Type B pancreatic cell (in vitro differentiated cells): ENCODE measurements around the gene EXTL1. TPM values are rescaled to one million over a fixed set of nuclear protein-coding genes. Genes with fewer than 3 reads are reported as not detected.

Source experiments
- DNase-seq: peaks from one replicate; pipeline ENCODE4 v3.0.0; 2021; ENCODE audit warnings: mixed read lengths; ENCODE audit not compliant: unreplicated experiment; ENCODE audit errors: extremely low spot score
- H3K27ac Mint-ChIP-seq: 2 replicates; pipeline ENCODE4 v1.8.0; 2021; ENCODE audit warnings: mild to moderate bottlenecking, mixed read lengths
- H3K27me3 Mint-ChIP-seq: 2 replicates; pipeline ENCODE4 v1.8.0; 2021; ENCODE audit warnings: mixed read lengths
- H3K36me3 Mint-ChIP-seq: 2 replicates; pipeline ENCODE4 v1.8.0; 2021; ENCODE audit warnings: mixed read lengths
- H3K4me1 Mint-ChIP-seq: one replicate; pipeline ENCODE4 v1.8.0; 2021; ENCODE audit warnings: mixed read lengths; ENCODE audit not compliant: unreplicated experiment
- H3K4me3 Mint-ChIP-seq: 2 replicates; pipeline ENCODE4 v1.8.0; 2021; ENCODE audit warnings: mild to moderate bottlenecking, mixed read lengths
- H3K9me3 Mint-ChIP-seq: 2 replicates; pipeline ENCODE4 v1.8.0; 2021; ENCODE audit warnings: mixed read lengths
- total RNA-seq: library from RNA; stranded (reverse); gene quantifications from 2 replicates; pipeline ENCODE4 v1.2.1, GENCODE V29; 2021; ENCODE audit warnings: low replicate concordance
- TF ChIP-seq, protein P1 (sequence below): fragments of 200-600 bp; sonication (generic); conservative IDR thresholded peaks from 2 replicates; pipeline ENCODE4 v1.5.0; 2021; ENCODE audit warnings: antibody characterized with exemption, mild to moderate bottlenecking

EXTL1 gene
- total RNA-seq, 1 donor from 2014 or later = 4.2 TPM

DNA sequence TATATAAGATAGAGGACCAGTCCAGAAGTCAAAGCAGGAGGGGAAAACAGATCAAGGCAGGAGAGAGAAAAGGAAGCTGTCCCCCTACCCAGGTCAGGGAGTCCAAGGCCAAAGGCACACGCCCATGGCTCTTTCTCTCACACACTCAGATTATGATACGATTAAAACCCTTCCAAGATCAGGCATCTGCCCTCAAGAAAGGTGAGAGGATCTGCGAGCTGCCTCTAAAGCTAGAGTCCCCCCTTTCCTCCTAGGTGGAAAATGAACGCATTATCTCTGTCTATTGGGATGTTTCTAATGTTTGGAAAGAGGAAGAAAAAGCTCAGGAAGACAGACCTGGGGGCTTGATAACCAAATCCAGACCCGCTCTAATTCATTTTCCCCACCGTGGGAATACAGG lies 31.3 kb upstream of the EXTL1 start:
- no peak for DNase-seq
- peaks cover 19% of the 10 kb centered on the region for H3K4me1 Mint-ChIP-seq
- TF ChIP-seq, protein P1, sequence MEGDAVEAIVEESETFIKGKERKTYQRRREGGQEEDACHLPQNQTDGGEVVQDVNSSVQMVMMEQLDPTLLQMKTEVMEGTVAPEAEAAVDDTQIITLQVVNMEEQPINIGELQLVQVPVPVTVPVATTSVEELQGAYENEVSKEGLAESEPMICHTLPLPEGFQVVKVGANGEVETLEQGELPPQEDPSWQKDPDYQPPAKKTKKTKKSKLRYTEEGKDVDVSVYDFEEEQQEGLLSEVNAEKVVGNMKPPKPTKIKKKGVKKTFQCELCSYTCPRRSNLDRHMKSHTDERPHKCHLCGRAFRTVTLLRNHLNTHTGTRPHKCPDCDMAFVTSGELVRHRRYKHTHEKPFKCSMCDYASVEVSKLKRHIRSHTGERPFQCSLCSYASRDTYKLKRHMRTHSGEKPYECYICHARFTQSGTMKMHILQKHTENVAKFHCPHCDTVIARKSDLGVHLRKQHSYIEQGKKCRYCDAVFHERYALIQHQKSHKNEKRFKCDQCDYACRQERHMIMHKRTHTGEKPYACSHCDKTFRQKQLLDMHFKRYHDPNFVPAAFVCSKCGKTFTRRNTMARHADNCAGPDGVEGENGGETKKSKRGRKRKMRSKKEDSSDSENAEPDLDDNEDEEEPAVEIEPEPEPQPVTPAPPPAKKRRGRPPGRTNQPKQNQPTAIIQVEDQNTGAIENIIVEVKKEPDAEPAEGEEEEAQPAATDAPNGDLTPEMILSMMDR = no peak
- no peak overlapping the region for H3K4me3 Mint-ChIP-seq
- no peaks in the 10 kb centered on the region for H3K27me3 Mint-ChIP-seq
- H3K9me3 Mint-ChIP-seq = no peaks in the 10 kb centered on the region
- no peak overlapping the region for H3K27ac Mint-ChIP-seq
- H3K36me3 Mint-ChIP-seq = peaks cover 11% of the 10 kb centered on the region

DNA sequence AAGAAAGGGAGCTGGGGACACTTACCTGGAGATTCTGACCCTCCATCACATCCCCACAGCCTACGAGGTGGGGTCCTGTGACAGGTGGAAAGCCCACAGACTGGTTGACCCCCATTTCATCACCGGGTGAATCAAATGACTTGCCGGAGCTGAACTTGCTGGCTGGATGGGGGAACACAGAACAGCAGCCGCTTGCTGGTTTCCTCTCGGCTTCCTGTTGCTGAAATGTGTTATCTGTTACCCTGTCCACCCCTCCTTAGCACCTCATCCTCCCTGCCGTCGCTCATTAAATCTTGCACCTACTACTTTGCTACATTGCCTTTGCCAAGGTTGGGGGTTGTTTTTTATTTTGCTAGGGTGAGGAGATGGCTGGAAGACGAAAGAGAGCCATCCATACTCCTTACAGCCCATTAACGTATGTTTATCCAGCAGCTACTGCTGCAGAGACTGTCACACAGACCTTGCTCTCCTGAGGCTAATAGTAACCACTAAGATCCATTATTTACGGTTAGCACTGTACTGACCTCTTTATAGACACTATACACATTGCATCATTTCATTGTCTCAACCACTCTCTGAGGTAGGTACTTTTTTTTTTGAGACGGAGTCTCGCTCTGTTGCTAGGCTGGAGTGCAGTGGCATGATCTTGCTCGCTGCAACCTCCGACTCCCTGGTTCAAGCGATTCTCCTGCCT lies 30.7 kb upstream of the EXTL1 start:
- Mint-ChIP-seq H3K4me3 (no peak overlapping the region), H3K27ac (no peak overlapping the region), H3K36me3 (peaks cover 8% of the 10 kb centered on the region), H3K27me3 (no peaks in the 10 kb centered on the region), H3K9me3 (no peaks in the 10 kb centered on the region), H3K4me1 (peaks cover 19% of the 10 kb centered on the region)
- DNase-seq = no peak
- TF ChIP-seq, protein P1 = no peak

DNA sequence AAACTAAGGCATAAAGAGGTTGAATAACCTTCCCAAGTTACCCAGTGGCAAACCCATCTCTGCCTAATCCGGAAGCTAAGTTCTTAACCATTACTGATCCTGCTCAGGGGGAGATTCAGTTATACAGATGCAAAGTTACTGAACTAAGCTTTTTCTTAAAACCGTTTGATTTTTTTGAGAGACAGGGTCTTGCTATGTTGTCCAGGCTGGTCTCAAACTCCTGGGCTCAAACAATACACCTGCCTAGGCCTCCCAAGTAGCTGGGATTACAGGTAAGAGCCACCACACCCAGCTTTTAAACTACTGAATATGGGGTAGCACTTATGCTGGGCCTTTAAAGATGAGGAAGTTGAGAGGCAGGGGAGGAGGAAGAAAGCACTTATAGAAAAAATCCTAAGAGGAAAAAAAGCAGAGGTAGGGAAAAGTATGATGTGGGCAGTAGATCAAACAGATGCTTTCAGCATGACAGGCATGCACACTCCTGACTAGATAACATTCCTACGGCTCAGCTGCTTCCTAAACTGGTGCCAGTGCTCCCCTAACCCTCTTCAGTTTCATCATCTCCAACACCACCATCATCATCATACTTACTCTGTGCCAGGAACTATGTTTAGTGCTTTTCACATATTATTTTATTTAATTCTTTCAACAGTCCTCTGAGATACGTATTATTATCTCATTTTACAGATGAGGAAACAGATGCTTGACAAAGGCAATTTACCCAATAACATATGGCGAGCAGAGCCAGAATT lies 29.5 kb upstream of the EXTL1 start:
- Mint-ChIP-seq H3K36me3 (peaks cover 3% of the 10 kb centered on the region), H3K27ac (no peak overlapping the region), H3K4me1 (peaks cover 24% of the 10 kb centered on the region), H3K9me3 (no peaks in the 10 kb centered on the region), H3K27me3 (no peaks in the 10 kb centered on the region), H3K4me3 (no peak overlapping the region)
- TF ChIP-seq, protein P1 = no peak
- no peak for DNase-seq

DNA sequence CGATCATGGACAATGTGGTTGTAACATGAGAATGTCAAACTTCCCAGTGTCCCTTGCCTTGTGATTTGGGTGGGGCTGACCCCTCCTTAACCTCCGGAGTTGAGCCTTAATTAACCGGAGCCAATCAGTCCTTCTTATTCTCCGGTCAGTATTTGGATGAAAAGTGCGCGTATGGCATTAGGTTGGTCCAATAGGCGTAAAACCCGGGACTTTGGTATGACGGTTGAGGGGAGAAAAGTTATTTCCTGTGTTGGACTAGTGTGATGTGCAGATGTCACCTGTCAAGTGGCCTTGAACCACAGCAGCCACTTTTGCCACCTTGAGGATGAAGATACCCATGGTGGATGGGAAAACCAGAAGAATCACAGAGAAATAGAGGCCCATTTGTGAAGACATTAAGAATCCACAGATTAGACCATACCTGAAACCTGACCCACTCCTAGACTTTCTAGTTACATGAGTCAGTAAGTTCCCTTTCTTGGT lies 28.8 kb upstream of the EXTL1 start:
- DNase-seq = no peak
- Mint-ChIP-seq H3K36me3 (no peaks in the 10 kb centered on the region), H3K27ac (no peak overlapping the region), H3K27me3 (no peaks in the 10 kb centered on the region), H3K4me1 (peaks cover 26% of the 10 kb centered on the region), H3K4me3 (no peak overlapping the region), H3K9me3 (no peaks in the 10 kb centered on the region)
- TF ChIP-seq, protein P1 = no peak

DNA sequence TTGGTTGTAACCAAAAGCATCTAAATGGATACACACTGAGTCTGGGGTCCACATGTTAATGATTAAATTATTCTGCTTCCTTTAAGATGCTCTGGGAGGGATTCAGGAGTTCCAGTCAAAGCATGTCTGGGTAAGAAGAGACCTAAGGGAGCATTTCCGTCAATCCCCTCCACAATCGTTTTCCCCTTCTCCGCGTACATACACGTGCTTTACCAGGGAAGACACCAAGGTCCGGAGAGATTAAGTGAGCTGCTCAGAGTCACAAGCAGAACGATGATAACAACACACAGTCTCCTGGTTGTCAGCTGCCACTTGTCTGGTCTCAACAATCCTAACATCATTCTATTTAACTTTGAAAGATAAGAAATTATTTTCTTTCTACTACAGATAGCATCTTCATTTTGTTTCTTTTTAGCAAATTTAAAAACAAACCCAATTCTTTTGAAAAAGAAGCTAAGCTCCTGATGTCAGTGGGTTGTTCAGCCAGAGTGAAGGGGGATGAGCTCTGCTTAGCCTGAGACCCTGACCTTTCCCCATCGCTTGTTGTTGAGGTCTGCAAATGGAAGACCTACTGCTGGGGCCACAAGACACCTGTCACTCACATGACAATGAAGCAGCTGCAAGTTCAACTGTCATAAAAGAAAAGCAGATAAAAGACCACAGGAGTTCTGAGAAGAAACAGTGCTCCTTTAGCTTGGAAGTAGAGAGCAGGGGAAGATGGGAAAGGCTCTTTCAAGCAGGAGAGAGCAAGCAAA lies 28.2 kb upstream of the EXTL1 start:
- H3K36me3 Mint-ChIP-seq = no peaks in the 10 kb centered on the region
- no peak for DNase-seq
- no peak overlapping the region for H3K4me3 Mint-ChIP-seq
- H3K27ac Mint-ChIP-seq = no peak overlapping the region
- H3K4me1 Mint-ChIP-seq = peaks cover 29% of the 10 kb centered on the region
- H3K27me3 Mint-ChIP-seq = no peaks in the 10 kb centered on the region
- TF ChIP-seq, protein P1 = no peak
- H3K9me3 Mint-ChIP-seq = no peaks in the 10 kb centered on the region
